Transverse colon (tissue), 4 donors: ENCODE measurements around the gene PRKCQ.

Experiments used
- POLR2AphosphoS5 ChIP-seq, 3 donors: sonication (generic); formaldehyde crosslinking; IDR thresholded peaks; one replicate each; pipeline ENCODE4 v1.6.1; 2016; ENCODE audit warnings: antibody characterized with exemption in 3 of 3
- TF ChIP-seq, protein P1 (sequence below), 5 experiments: fragments of 200-600 bp in 3 of 5; fragments of 450-650 bp in 2 of 5; sonication (generic) in 3 of 5; IDR thresholded peaks; 1 replicate in 2 of 5; 2 replicates in 3 of 5; pipeline ENCODE4 v1.5.1; 2016 to 2017; ENCODE audit warnings: antibody characterized with exemption in 5 of 5, inconsistent platforms in 3 of 5, mild to moderate bottlenecking in 2 of 5, moderate library complexity in 1 of 5

DNA sequence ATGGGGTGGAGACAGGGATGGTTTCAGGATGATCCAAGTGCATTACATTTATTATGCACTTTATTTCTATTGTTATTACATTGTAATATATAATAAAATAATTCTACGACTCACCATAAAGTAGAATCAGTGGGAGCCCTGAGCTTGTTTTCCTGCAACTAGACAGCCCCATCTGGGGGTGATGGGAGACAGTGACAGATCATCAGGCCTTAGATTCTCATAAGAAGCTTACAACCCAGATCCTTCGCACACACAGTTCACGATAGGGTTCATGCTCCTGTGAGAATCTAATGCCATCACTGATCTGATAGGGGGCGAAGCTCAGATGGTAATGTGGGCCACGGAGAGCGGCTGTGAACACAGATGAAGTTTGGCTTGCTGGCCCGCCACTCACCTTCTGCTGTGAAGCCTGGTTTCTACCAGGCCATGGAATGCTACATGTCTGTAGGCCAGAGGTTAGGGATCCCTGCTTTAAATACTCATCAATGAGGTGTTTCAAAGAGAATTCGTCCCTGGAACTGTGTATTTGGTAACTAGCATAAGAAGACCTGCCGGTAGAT lies 21.2 kb upstream of the PRKCQ start:
- TF ChIP-seq, protein P1, sequence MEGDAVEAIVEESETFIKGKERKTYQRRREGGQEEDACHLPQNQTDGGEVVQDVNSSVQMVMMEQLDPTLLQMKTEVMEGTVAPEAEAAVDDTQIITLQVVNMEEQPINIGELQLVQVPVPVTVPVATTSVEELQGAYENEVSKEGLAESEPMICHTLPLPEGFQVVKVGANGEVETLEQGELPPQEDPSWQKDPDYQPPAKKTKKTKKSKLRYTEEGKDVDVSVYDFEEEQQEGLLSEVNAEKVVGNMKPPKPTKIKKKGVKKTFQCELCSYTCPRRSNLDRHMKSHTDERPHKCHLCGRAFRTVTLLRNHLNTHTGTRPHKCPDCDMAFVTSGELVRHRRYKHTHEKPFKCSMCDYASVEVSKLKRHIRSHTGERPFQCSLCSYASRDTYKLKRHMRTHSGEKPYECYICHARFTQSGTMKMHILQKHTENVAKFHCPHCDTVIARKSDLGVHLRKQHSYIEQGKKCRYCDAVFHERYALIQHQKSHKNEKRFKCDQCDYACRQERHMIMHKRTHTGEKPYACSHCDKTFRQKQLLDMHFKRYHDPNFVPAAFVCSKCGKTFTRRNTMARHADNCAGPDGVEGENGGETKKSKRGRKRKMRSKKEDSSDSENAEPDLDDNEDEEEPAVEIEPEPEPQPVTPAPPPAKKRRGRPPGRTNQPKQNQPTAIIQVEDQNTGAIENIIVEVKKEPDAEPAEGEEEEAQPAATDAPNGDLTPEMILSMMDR (IDR thresholded peaks at IDR 0.05): no peak
- TF ChIP-seq POLR2AphosphoS5 (IDR thresholded peaks at IDR 0.05): no peak
